Measurements from ENCODE around the gene FA2H. TPM values are rescaled to one million over a fixed set of nuclear protein-coding genes. Genes with fewer than 3 reads are reported as not detected.
A peak's percentile ranks its signal among the peaks of the same experiment; 100 is the strongest.
"Not testable (repeated sequence)": the region's sequence is repeated elsewhere in the genome, so short reads cannot be mapped to it uniquely, and the experiment has no call there.

Gene FA2H
- total and polyA plus RNA-seq, 8 donors: 2.2 to 6.4 (median 4.1) TPM

DNA sequence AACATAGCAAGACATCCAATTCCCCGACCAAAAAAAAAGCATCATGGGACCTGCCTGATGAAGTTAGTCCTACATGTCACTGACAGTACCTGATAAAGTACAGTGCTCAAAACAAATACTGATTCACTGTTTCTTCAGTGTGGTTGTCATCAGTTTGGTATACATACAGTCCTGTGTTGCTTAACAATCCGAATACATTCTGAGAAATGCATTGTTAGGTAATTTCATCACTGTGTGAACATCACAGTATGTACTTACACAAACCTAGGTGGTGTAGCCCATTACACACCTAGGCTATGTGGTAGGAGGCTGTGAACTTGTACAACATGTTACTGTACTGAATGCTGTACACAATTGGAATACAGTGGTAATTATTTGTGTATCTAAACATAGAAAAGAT is 19.0 kb upstream of the FA2H start:
- H3K27ac ChIP-seq: no peak overlapping the region
- H3K4me3 ChIP-seq: no peak overlapping the region
- no peaks in the 10 kb centered on the region for H3K9me3 ChIP-seq
- DNase-seq (no peak), FAIRE-seq (no peak), ATAC-seq (no peak)
- no peaks in the 10 kb centered on the region for H3K36me3 ChIP-seq
- TF ChIP-seq, protein P1, sequence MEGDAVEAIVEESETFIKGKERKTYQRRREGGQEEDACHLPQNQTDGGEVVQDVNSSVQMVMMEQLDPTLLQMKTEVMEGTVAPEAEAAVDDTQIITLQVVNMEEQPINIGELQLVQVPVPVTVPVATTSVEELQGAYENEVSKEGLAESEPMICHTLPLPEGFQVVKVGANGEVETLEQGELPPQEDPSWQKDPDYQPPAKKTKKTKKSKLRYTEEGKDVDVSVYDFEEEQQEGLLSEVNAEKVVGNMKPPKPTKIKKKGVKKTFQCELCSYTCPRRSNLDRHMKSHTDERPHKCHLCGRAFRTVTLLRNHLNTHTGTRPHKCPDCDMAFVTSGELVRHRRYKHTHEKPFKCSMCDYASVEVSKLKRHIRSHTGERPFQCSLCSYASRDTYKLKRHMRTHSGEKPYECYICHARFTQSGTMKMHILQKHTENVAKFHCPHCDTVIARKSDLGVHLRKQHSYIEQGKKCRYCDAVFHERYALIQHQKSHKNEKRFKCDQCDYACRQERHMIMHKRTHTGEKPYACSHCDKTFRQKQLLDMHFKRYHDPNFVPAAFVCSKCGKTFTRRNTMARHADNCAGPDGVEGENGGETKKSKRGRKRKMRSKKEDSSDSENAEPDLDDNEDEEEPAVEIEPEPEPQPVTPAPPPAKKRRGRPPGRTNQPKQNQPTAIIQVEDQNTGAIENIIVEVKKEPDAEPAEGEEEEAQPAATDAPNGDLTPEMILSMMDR (IDR thresholded peaks at IDR 0.05): no peak
- H3K4me1 ChIP-seq: no peaks in the 10 kb centered on the region
- WGBS, 2 donors: 68 to 79% methylated on average over 2 of the region's 2 CpGs
- intact Hi-C loops (cut with DNase I): no loop called here
- H3K27me3 ChIP-seq: no peaks in the 10 kb centered on the region

DNA sequence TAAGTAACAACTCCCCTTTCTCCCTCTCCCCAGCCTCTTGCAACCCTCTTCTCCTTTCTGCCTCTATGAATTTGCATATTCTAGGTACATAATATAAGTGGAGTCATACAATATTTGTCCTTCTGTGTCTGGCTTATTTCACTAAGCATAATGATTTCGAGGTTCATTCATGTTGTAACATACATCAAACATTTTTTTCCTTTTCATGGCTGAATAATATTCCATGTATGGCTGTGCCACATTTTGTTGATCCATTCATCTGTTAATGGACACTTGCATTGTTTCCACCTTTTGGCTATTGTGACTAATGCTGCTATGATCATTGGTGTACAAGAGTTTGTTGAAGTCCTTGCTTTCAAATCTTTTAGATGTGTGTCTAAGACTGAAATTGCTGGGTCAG is 17.6 kb upstream of the FA2H start:
- DNase-seq: no peak
- ATAC-seq: no peak
- 92 to 93% methylated on average over 1 of the region's 1 CpG for WGBS, 2 donors
- no peaks in the 10 kb centered on the region for H3K4me1 ChIP-seq
- TF ChIP-seq, protein P1 (IDR thresholded peaks at IDR 0.05): no peak
- no peaks in the 10 kb centered on the region for H3K36me3 ChIP-seq
- H3K4me3 ChIP-seq: no peak overlapping the region
- no peak overlapping the region for H3K27ac ChIP-seq
- FAIRE-seq: no peak
- no peaks in the 10 kb centered on the region for H3K9me3 ChIP-seq
- H3K27me3 ChIP-seq: no peaks in the 10 kb centered on the region
- intact Hi-C loops (cut with DNase I): no loop called here

DNA sequence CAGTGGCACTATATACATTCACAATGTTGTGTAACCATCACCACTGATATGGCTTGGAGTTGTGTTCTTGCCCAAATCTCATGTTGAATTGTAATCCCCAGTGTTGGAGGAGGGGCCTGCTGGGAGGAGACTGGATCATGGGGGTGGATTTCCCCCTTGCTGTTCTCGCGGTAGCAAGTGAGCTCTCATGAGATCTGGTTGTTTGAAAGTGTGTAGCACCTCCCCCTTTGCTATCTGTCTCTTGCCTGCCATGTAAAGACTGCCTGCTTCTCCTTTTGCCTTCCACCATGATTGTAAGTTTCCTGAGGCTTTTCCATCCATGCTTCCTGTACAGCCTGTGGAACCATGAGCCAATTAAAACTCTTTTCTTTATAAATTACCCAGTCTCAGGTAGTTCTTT is 17.1 kb upstream of the FA2H start:
- WGBS, 2 donors: 74 to 81% methylated on average over 2 of the region's 2 CpGs
- ATAC-seq; H3K36me3 ChIP-seq; DNase-seq; H3K27me3 ChIP-seq; intact Hi-C loops (cut with DNase I); H3K9me3 ChIP-seq; H3K4me1 ChIP-seq; H3K27ac ChIP-seq; FAIRE-seq; H3K4me3 ChIP-seq: not testable (repeated sequence)

DNA sequence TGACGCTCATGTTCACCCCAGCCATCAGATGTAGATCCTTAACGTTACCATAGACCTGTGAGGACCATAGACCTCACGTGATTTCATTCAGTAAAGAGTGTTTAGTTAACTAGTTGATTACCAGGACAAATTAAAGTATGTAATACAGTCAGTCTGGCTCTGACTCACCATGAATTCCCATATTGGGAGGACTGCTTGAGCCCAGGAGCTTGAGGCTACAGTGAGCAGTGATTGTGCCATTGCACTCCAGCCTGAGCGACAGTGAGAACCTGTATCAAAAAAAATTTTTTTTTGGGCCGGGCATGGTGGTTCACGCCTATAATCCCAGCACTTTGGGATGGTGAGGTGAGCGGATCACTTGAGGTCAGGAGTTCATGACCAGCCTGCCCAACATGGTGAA is 13.5 kb upstream of the FA2H start:
- WGBS, 2 donors: 67 to 68% methylated on average over 7 of the region's 7 CpGs
- Histone ChIP-seq H3K9me3 (no peaks in the 10 kb centered on the region), H3K27me3 (no peaks in the 10 kb centered on the region), H3K4me3 (no peak overlapping the region), H3K36me3 (no peaks in the 10 kb centered on the region), H3K27ac (no peak overlapping the region), H3K4me1 (no peaks in the 10 kb centered on the region)
- no peak for FAIRE-seq
- TF ChIP-seq, protein P1 (IDR thresholded peaks at IDR 0.05): no peak
- no peak for ATAC-seq
- DNase-seq: no peak
- intact Hi-C loops (cut with DNase I): no loop called here

DNA sequence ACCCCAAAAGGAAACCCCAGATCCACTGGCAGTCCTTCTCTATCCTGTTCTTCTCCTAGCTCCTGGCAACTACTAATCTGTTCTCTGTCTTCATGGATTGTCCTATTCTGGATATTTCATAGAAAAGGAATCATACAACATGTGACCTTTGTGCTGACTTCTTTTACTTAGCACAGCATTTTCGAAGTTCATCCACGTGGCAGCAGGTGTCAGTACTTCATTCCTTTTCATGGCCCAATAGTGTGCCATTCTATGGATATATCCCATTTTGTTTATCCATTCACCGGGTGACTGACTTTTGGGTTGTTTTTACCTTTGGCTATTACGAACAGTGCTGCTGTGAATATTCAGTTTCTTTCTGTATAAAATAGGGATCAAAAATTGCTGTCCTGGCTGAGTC is 10.4 kb upstream of the FA2H start:
- TF ChIP-seq, protein P1 (IDR thresholded peaks at IDR 0.05): no peak
- ATAC-seq (no peak), FAIRE-seq (no peak), DNase-seq (no peak)
- H3K4me1 ChIP-seq: no peaks in the 10 kb centered on the region
- H3K9me3 ChIP-seq: no peaks in the 10 kb centered on the region
- no peaks in the 10 kb centered on the region for H3K27me3 ChIP-seq
- H3K4me3 ChIP-seq: no peak overlapping the region
- intact Hi-C loops (cut with DNase I): no loop called here
- 75 to 78% methylated on average over 4 of the region's 4 CpGs for WGBS, 2 donors
- H3K36me3 ChIP-seq: no peaks in the 10 kb centered on the region
- no peak overlapping the region for H3K27ac ChIP-seq

DNA sequence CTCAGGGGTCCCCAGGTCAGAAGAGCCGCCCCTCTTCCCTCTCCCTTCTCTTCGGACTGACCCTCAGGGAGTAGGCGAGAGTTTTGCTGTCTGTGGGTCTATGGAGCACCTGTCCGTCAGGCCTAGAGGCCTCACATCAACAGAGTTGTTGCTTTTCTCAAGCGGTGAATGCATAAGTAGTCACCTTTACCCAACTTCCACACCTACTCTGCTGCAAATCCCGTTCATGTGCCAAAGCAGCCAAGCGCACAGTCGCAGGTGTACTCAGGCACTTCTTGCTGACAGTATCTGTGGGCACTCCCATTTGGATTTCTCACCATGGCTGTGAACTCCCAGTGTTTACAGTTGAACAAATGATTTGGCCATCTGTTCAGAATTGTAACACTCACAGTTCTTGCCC is 4.0 kb upstream of the FA2H start:
- FAIRE-seq (no peak), ATAC-seq (no peak), DNase-seq (peak in 1 of 6 donors; percentile 27)
- intact Hi-C loops (cut with DNase I): no loop called here
- no peak overlapping the region for H3K4me3 ChIP-seq
- TF ChIP-seq, protein P1 (IDR thresholded peaks at IDR 0.05): no peak
- no peaks in the 10 kb centered on the region for H3K27me3 ChIP-seq
- whole genome bisulfite sequencing, 2 donors: 77 to 80% methylated on average over 8 of the region's 8 CpGs
- no peaks in the 10 kb centered on the region for H3K36me3 ChIP-seq
- H3K27ac ChIP-seq: no peak overlapping the region
- H3K9me3 ChIP-seq: no peaks in the 10 kb centered on the region
- no peaks in the 10 kb centered on the region for H3K4me1 ChIP-seq

Data from pancreas (tissue), 10 donors.